ENCODE measurements around the gene NRP1.

The NRP1 gene

GRCh38 chr10:33288127-33288526 lies 46.3 kb downstream of the NRP1 start:
- no peak for DNase-seq

- DNase-seq: no peak
Measured at GRCh38 chr10:33287112-33287511, 47.4 kb downstream of the NRP1 start.

GRCh38 chr10:33286157-33286934 lies 48.1 kb downstream of the NRP1 start:
- no peak for DNase-seq

GRCh38 chr10:33284945-33285344 lies 49.5 kb downstream of the NRP1 start:
- DNase-seq: no peak

GRCh38 chr10:33279811-33280602 lies 54.5 kb downstream of the NRP1 start:
- DNase-seq: no peak

GRCh38 chr10:33279276-33279675 lies 55.2 kb downstream of the NRP1 start:
- no peak for DNase-seq

- no peak for DNase-seq
Measured at GRCh38 chr10:33278198-33278597, 56.3 kb downstream of the NRP1 start.

GRCh38 chr10:33277135-33277536 lies 57.3 kb downstream of the NRP1 start:
- DNase-seq: peak; percentile 18

- DNase-seq: no peak
Measured at GRCh38 chr10:33276282-33276923, 58.1 kb downstream of the NRP1 start.

- no peak for DNase-seq
Measured at GRCh38 chr10:33274096-33274785, 60.2 kb downstream of the NRP1 start.

- peak; percentile 94 for DNase-seq
Measured at GRCh38 chr10:33273295-33274002, 61.0 kb downstream of the NRP1 start.

- DNase-seq: no peak
Measured at GRCh38 chr10:33272635-33273034, 61.8 kb downstream of the NRP1 start.

GRCh38 chr10:33271969-33272583 lies 62.4 kb downstream of the NRP1 start:
- DNase-seq: no peak

- DNase-seq: no peak
Measured at GRCh38 chr10:33270971-33271370, 63.5 kb downstream of the NRP1 start.

- DNase-seq: no peak
Measured at GRCh38 chr10:33267708-33268107, 66.8 kb downstream of the NRP1 start.

GRCh38 chr10:33265621-33266020 lies 68.8 kb downstream of the NRP1 start:
- DNase-seq: no peak

GRCh38 chr10:33263453-33263852 lies 71.0 kb downstream of the NRP1 start:
- DNase-seq: no peak

GRCh38 chr10:33262871-33263270 lies 71.6 kb downstream of the NRP1 start:
- DNase-seq: no peak

- no peak for DNase-seq
Measured at GRCh38 chr10:33260403-33261149, 73.9 kb downstream of the NRP1 start.

GRCh38 chr10:33258967-33259366 lies 75.5 kb downstream of the NRP1 start:
- DNase-seq: no peak

- peak; percentile 75 for DNase-seq
Measured at GRCh38 chr10:33257439-33258080, 76.9 kb downstream of the NRP1 start.

All from NCI-H1694 treated with DMSO at 0.1 percent for 48 hours (cell line).